ENCODE data around the gene MAPK1. TPM values are rescaled to one million over a fixed set of nuclear protein-coding genes. Genes with fewer than 3 reads are reported as not detected.

Gene MAPK1
- total and polyA plus RNA-seq, 9 of the 15 experiments (the other 6 are each of a cell fraction or from before 2014, with no cell fraction given) = 46.3 to 575 (median 283) TPM

- TF ChIP-seq HNRNPL (IDR thresholded peaks at IDR 0.05; ENCODE audit: low read depth, low read length) = no peak
- no peak for TF ChIP-seq RERE (CRISPR knock-in tag; IDR thresholded peaks at IDR 0.05; ENCODE audit: borderline replicate concordance)
- TF ChIP-seq ZNF146 (CRISPR knock-in tag; IDR thresholded peaks at IDR 0.05; ENCODE audit: unreplicated experiment) = no peak
- TF ChIP-seq ZMIZ1 (IDR thresholded peaks at IDR 0.05; ENCODE audit: low read depth in 2 of 2, low read length in 2 of 2) = no peak
- TF ChIP-seq ZNF785 (CRISPR knock-in tag; IDR thresholded peaks at IDR 0.05) = no peak
- TF ChIP-seq ZBTB5 (IDR thresholded peaks at IDR 0.05) = no peak
- TF ChIP-seq SNRNP70 (optimal IDR thresholded peaks at IDR 0.05; ENCODE audit: low read depth, low read length) = no peak
- no peak for TF ChIP-seq NCOA1 (IDR thresholded peaks at IDR 0.05; ENCODE audit: low read depth)
- TF ChIP-seq MITF (IDR thresholded peaks at IDR 0.05) = no peak
- TF ChIP-seq MXI1 (IDR thresholded peaks at IDR 0.05; ENCODE audit: low read depth, low read length) = no peak
- TF ChIP-seq ZNF449 (CRISPR knock-in tag; IDR thresholded peaks at IDR 0.05) = no peak
- no peak for TF ChIP-seq KLF1 (tag; IDR thresholded peaks at IDR 0.05)
Observed at GRCh38 chr22:21868651-21869050, 1.2 kb upstream of the MAPK1 start (continued).
